Gastrocnemius medialis (tissue), 4 donors: ENCODE results near the gene TPSD1.

ENCODE experiments used
- CTCF ChIP-seq, 5 experiments: fragments of 450-650 bp in 3 of 5; fragments of 200-600 bp in 2 of 5; sonication (generic) in 2 of 5; IDR thresholded peaks in 4 of 5; conservative IDR thresholded peaks in 1 of 5; 1 replicate in 4 of 5; 2 replicates in 1 of 5; pipeline ENCODE4 v1.5.1; 2016 to 2019; ENCODE audit warnings: antibody characterized with exemption in 5 of 5, mild to moderate bottlenecking in 3 of 5, moderate library complexity in 3 of 5
- POLR2A ChIP-seq, 2 donors: fragments of 450-650 bp; IDR thresholded peaks; one replicate each; pipeline ENCODE4 v1.6.1; 2017; ENCODE audit warnings: antibody characterized with exemption in 2 of 2, mild to moderate bottlenecking in 2 of 2, moderate library complexity in 2 of 2

- TF ChIP-seq CTCF (IDR thresholded peaks at IDR 0.05 in 4 of 5, conservative IDR thresholded peaks at IDR 0.05 in 1 of 5) (no peak), POLR2A (IDR thresholded peaks at IDR 0.05) (no peak)
Measured at GRCh38 chr16:1218930-1219611, 36.8 kb upstream of the TPSD1 start.
